Measurements from ENCODE around the gene A4GNT.
"Not testable (repeated sequence)": the region's sequence is repeated elsewhere in the genome, so short reads cannot be mapped to it uniquely, and the experiment has no call there.

The A4GNT gene

GRCh38 chr3:138132239-138132638, at the start of gene A4GNT:
Gene A4GNT, minus strand, starts transcription at chr3:138132390. Its CDS starts 1,134 bp downstream, at chr3:138131256.
- no peak for DNase-seq

GRCh38 chr3:138180375-138181029, 48.3 kb upstream of the A4GNT start:
- no peak for DNase-seq

- peak; percentile 83 for DNase-seq
Observed at GRCh38 chr3:138174421-138175131, 42.4 kb upstream of the A4GNT start, which contains the start of gene DBR1. Gene DBR1, minus strand, starts transcription at chr3:138174921. Its CDS starts 126 bp downstream, at chr3:138174795.

GRCh38 chr3:138173769-138174420, 41.7 kb upstream of the A4GNT start:
- no peak for DNase-seq

- no peak for DNase-seq
Observed at GRCh38 chr3:138172625-138173024, 40.4 kb upstream of the A4GNT start.

- no peak for DNase-seq
Observed at GRCh38 chr3:138165061-138165460, 32.9 kb upstream of the A4GNT start.

- DNase-seq, result no peak
Observed at GRCh38 chr3:138157743-138158142, 25.6 kb upstream of the A4GNT start.

- DNase-seq, result no peak
Observed at GRCh38 chr3:138154534-138154933, 22.3 kb upstream of the A4GNT start.

- DNase-seq, result no peak
Observed at GRCh38 chr3:138148503-138148902, 16.3 kb upstream of the A4GNT start.

GRCh38 chr3:138142181-138142580, 10.0 kb upstream of the A4GNT start:
- DNase-seq, result not testable (repeated sequence)

- no peak for DNase-seq
Observed at GRCh38 chr3:138140940-138141339, 8.8 kb upstream of the A4GNT start.

- DNase-seq, result no peak
Observed at GRCh38 chr3:138139691-138140090, 7.5 kb upstream of the A4GNT start.

- no peak for DNase-seq
Observed at GRCh38 chr3:138137861-138138260, 5.7 kb upstream of the A4GNT start.

- no peak for DNase-seq
Observed at GRCh38 chr3:138136201-138136600, 4.0 kb upstream of the A4GNT start.

- DNase-seq, result no peak
Observed at GRCh38 chr3:138135833-138136194, 3.6 kb upstream of the A4GNT start.

- no peak for DNase-seq
Observed at GRCh38 chr3:138135146-138135832, 3.1 kb upstream of the A4GNT start.

GRCh38 chr3:138127636-138128365, 4.4 kb downstream of the A4GNT start:
- DNase-seq, result no peak

GRCh38 chr3:138125548-138126221, 6.5 kb downstream of the A4GNT start:
- no peak for DNase-seq

GRCh38 chr3:138124706-138125355, 7.4 kb downstream of the A4GNT start:
- peak; percentile 38 for DNase-seq

- no peak for DNase-seq
Observed at GRCh38 chr3:138124188-138124587, 8.0 kb downstream of the A4GNT start.

- DNase-seq, result no peak
Observed at GRCh38 chr3:138119423-138119766, 12.8 kb downstream of the A4GNT start.

Measured in left hindlimb (tissue), 1 donor.